HTERT RPE-1 (cell line): Measurements from ENCODE around the gene CCNC.

Source experiments
- in situ Hi-C: fragments of 300-500 bp; cut with MboI; formaldehyde crosslinking; loops from 4 replicates; pipeline ENCODE4 v1.14.3; 2020; ENCODE audit warnings: low sequenced_read_pairs

Gene CCNC, protein sequence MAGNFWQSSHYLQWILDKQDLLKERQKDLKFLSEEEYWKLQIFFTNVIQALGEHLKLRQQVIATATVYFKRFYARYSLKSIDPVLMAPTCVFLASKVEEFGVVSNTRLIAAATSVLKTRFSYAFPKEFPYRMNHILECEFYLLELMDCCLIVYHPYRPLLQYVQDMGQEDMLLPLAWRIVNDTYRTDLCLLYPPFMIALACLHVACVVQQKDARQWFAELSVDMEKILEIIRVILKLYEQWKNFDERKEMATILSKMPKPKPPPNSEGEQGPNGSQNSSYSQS

DNA sequence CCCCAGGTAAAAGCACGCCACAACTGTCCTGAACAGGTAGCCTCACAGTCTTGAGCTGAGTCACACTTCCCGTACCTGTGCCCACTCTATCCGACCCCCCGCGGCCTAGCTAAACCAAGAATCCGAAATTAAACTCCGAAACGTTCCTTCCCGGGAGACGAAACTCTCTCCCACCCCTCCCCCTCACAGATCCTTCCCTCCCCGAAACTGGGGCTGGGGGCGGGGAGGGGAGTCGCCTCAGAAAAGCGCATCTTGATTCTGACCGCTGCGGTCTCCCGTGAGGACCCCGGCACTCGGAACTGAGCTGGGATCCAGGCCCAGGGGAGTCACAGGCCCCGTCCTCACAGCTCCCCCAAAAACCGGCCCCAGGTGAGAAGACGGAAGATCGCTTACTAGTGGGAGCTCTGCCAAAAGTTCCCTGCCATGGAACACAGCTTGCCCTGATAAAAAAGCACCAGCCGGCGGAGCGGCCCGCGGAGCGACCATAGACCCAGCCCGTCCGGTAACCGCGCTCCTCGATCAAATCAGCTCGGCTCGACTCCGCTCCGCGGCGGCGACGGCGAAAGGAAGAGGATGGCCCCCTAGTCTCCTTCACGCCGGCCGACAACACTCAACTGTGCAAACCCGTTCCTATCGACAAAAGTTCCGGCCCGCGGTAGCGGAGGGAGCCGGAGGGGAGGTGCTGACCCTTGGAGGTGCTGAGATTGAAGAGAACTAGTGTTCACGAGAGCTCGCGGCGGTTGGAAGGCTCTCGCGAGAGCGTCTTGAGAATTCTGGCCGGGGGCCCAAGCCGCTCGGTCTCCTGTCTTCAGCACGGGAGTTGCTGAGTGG, at the start of gene CCNC:
Gene CCNC (minus strand): TSS at position 558 of the 831 bp plus-strand sequence. CDS start 133 bp downstream, at position 425.
- in situ Hi-C loops, result no loop called here

DNA sequence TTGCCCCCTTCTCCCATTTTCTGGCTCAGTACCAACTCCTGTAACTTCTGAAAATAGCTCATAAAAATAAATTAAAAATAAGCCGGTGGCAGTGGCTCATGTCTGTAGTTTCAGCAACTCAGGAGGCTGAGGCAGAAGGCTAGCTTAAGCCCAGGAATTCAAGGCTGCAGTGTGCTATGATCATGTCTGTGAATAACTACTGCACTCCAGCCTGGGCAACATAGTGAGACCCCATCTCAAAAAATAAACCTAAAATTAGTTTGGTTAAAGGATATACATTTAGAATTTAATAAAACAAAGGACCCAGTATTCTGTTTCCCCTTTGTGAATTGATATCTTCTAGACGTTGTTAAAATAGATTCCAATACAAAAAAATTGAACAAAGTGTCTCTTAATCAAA, 48.7 kb upstream of the CCNC start:
- in situ Hi-C loops, result no loop called here

DNA sequence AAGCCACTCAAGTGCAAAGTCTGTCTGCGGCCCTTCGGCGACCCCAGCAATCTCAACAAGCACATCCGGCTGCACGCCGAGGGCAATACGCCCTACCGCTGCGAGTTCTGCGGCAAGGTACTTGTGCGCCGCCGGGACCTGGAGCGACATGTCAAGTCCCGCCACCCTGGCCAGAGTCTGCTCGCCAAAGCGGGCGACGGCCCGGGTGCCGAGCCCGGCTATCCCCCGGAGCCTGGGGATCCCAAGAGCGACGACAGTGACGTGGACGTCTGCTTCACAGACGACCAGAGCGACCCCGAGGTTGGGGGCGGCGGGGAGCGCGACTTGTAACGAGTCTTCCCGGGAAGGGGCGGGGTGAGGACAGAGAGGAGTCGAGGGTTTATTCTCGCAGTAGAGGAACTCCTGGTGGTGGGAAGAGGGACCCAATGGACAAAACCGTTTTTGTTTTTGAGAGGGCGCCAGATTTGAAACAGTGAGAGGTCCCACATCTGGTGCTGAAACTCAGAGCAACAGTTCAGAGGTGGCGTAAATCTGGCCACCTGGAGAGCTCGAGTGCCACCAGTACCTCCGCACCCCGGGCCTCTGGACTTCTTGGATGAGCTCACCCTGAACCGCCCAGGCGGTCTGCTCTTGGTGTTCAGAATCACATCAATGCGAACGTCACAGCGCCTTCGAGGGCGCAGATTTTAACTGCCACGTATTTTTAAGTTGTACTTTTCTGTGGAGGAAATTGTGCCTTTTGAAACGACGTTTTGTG, 46.1 kb upstream of the CCNC start:
- in situ Hi-C loops, result no loop called here

DNA sequence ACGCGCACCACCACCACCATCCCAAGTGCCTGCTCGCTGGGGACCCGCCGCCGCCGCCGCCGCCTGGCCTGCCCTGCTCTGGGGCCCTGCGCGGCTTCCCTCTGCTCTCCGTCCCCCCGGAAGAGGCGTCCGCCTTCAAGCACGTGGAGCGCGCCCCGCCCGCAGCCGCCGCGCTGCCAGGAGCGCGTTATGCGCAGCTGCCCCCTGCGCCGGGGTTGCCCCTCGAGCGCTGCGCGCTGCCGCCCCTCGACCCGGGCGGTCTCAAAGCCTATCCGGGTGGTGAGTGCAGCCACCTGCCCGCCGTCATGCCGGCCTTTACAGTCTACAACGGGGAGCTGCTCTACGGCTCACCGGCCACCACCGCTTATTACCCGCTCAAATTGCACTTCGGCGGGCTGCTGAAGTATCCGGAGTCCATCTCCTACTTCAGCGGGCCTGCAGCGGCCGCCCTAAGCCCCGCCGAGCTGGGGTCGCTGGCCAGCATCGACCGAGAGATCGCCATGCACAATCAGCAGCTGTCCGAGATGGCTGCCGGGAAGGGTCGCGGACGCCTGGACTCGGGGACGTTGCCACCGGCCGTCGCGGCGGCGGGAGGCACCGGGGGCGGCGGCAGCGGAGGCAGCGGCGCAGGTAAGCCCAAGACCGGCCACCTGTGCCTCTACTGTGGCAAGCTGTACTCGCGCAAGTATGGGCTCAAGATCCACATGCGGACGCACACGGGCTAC, 45.4 kb upstream of the CCNC start:
- in situ Hi-C loops, result no loop called here

DNA sequence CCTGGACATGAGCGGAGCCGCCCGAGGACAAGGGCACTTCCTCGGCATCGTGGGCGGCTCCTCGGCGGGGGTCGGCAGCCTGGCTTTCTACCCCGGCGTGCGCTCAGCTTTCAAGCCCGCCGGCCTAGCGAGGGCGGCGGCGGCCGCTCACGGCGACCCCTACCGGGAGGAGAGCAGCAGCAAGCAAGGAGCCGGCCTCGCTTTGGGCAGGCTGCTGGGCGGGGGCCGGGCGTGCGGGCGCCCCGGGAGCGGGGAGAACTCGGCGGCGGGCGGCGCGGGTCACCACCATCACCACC, 44.9 kb upstream of the CCNC start:
- in situ Hi-C loops, result no loop called here

DNA sequence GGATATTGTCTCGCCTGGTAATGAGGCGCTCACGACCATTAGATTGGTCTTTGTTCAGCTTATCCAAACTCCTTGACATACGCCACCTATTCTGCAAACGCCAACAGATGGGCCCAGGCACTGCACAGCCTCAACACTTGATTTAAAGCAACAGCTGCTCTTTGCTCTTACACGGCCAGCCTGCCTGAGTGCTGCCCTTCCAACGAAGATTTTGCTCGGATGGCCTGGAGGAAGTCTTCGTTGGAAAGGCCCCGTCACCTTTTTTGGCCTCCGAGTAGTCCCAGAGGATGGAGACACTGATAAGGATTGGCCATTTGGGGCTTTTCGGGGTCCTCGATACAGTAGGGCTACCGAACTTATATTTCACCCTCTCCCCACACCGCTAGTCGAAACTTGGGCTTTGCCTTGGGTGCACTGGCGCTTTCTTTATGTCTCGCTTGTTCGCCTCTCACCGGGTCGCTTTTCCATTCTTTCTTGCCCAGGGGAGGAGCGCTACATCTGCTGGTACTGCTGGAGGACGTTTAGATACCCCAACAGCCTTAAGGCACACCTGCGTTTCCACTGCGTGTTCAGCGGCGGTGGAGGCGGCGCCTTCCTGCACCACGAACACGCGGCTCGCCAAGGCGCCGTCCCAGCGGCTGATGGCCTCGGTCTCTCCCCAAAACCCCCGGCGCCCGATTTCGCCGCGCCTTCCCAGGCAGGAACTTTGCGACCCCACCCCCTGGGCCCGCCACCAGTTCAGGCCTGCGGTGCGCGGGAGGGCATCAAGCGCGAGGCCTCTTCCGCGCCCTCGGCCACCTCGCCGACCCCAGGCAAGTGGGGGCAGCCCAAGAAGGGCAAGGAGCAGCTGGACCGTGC, 44.3 kb upstream of the CCNC start:
- in situ Hi-C loops, result no loop called here

DNA sequence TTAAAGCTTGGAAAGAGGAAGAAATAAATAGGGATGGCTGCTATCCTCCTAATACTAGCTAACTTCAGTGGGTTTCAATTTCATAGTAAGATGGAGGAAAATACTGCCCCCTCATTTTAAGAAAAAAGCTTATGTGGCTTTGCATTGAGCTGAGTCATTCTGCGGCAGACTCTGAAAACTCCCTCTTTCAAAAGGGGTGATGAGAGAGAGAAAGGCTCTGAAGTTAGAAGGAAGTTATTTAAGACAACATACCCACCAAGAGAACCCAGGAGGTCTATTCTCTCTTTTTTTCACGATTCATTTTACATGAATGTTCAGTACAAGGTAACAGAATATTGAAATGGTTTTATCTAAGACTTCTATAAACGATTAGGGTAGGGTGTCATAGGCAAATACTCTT, 42.7 kb upstream of the CCNC start:
- in situ Hi-C loops, result no loop called here

DNA sequence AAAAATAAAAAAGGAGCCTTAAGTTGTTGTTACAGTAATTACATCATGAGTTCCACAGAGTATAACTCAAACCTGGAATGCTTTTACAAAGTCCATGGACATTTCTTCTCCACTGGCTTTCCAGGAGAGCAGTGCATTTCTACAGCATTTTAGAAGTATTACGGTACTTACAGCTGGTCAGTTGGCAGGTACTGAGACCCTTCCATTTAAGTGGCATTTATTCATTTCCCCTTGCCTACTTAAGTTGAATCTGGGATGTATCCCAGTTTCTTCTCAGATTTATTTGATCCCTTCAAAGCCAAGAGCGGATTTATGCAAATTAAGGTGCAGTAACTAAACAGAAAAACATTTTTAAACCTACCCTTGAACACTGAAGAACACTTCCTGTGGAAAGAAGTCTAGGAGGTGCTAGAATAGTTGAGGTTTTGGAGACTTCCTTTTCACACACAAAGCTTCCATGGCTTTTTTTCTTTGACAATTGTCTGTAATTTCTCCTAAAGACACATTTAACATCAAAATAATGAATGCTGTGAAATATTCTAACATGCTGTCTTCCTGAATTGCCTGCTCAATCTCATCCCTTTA, 41.5 kb upstream of the CCNC start:
- in situ Hi-C loops, result no loop called here

DNA sequence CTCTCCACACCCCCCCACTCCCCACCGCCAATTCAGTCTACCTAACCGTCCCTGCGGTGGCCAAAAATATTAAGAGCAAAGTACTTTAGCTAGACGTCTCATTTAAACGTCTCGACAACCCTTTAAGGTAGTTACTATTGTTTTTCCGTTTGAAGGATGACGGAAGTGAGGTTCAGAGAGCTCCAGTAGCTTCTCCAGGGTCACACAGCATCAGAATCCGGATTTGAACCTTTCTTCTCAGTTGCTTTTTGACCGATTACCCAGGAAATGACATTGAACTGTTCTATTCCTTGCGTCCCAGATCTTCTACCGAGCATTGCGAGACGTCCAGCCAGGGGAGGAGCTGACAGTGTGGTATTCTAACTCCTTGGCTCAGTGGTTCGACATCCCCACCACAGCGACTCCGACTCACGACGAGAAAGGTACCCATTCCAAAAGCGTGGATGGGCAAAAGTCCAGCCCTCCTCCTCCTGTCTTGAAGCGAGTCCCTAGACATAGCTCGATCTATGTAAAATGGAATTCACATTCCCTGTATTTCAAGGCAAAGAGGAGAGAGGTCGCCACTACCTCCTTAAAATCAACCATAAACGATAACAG, 40.5 kb upstream of the CCNC start:
- in situ Hi-C loops, result no loop called here

DNA sequence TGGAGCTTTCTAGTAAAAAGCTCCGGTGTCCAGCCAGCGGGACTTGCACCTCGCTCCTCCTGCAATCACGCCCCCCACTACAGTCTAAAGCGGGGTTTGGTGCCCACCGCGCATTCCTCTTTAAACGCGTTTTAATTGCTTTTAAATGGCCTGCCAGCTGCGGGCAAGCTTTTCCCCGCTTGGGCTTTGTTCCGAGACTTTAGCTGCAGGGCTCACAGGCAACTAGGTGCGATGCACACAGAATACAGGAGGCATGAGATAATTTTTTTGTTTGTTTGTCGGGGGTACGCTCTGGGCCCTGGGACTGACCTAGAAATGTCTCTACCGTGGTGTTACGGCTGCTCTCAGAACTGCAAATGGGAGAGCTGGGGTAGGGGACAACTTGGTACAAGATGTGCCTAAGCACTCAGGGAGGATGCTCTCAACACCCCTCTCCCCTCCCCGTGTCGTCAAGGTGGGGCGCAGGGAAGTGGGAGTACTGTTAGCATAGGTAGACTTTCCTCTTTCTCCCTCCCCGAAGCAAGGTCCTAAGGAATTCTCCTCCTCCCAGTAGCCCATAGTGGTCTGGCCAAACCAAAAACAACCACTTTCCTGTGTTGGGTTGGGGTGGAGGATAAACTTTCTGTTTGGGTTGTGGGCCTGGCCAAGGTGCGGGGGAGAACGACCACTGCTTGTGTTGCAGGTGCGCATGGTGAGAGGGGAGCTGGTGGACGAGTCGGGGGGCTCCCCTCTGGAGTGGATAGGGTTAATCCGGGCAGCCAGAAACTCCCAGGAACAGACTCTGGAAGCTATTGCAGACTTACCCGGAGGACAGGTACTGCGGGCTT, 39.8 kb upstream of the CCNC start:
- in situ Hi-C loops, result no loop called here

DNA sequence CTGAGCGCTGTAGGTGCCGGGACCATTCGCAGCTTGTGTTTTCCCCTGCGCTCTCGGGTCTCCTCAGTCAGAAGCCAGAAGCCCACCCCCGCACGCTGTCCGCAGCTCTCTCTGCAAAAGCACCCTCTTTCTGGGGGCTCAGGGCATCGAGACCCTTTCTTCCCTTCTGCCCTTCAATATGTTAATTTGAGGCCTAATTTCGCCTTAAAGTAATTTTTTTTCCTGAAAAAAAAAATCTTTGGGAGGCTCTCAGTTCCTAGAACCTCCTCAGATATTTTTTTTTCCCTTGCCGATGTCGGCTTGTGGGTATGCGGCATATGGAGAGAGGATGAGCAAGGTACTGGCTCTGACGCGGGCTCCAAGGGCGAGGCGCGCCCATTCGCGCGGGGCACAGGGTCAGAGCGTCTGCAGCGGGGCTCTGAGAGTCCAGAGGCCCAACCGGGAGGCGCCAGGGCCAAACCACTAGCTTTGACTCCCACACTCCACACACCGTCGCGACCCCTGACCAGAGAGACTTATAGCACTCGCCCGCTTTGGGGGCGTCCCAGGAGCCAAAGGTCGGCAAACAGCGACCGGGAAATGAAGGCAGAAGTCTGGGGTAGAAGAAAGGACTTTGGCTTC, 39.1 kb upstream of the CCNC start:
- in situ Hi-C loops, result no loop called here

DNA sequence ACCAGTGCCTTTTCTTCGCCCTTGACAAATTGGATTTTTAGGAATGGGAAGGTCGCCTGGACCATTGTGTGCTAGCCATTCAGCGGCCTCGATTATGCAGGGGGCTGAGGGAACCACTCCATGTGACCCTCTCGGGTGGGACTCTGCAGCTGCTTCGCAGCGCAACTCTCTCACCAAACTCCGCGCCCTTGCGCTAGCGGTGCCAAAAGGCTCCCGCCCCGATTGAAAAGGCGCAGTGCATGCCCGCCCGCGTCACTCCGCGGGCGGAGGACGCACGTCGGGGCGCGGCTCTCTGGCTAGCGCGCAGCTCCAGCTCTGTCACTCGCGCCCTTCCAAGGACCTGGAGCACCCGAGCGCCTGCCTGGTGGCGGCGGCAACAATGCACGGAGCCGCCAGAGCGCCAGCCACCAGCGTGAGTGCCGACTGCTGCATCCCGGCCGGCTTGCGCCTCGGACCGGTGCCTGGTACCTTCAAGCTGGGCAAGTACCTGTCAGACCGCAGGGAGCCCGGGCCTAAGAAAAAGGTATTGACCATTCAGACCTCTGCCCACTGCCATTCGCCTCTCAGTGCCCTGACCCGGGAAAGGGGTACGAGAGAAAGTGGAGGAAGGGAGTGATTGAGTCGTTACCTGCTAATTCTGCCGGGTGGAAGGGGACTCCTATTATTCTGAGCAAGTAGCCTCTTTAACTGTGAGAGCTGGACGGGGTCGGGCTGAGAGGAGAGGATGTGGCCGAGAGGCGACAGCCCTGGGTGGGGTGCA, 38.4 kb upstream of the CCNC start, which contains the start of gene PRDM13:
Gene PRDM13 (plus strand): TSS at position 178 of the 760 bp plus-strand sequence. CDS start 202 bp downstream, at position 380.
- in situ Hi-C loops, result no loop called here

DNA sequence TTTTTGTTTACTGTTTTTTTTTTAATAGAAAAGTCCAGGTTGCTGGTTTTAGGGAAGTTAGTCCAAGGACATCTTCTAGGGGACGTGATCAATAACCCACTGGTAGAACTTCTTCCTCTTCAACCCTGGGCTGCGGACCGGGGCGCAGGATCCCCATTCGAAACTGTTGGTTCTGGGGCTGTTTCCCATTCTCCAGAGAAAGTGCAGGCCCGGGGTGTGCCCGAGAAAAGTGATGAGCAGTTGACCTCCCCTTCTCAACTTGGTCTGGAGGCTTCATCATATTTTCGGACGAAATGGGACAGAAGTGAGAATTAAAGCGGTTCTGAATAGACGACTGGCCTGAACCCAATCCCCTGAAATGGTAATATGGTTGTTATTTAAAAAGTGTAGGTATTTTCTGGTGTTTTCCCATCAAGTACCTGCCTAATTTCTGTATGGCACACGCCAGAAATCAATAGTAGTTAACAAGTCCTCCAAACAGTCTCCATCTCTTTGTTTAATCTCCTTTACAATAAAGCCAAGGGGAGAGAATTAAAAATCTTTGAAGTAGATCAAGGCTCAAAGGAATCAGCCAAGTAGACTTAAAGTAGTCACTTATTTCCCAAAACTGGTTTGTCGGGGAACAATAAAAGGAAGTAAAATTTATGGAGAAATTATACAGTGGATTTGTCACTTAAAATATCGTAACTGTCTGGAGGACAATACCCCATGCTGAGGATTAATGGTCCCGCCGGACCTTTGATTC, 37.6 kb upstream of the CCNC start:
- in situ Hi-C loops, result no loop called here

DNA sequence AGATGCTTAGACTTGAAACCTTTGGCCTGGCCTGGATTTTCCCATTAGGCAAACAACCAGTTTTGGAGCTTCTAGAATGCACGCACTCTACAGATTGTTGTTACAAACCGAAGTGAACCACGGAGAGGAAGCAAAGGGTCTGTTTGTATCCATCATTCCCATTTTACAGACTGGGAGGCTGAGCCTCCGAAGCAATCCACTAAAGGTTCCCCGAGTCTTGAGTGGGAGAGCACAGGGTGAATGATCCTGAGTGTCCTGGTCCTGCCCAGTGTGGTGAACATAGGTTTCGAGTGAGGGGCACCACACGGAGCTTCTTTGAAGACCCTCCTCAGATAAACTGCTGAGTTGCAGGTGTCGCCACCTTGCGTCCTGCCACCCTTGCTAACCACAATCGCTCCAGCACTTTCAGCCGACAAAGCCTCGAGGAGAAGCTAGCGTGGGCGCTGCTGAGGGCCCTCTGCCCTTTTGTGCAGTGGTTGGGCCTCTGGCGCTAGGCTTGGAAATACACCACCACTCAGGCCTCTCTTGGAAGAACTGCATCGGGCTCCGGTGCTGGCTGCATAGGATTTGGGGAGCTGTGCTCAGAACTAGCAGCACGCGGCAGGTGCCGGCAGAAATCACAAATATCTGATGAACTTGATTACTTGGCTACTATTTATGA, 36.7 kb upstream of the CCNC start:
- in situ Hi-C loops, result no loop called here

DNA sequence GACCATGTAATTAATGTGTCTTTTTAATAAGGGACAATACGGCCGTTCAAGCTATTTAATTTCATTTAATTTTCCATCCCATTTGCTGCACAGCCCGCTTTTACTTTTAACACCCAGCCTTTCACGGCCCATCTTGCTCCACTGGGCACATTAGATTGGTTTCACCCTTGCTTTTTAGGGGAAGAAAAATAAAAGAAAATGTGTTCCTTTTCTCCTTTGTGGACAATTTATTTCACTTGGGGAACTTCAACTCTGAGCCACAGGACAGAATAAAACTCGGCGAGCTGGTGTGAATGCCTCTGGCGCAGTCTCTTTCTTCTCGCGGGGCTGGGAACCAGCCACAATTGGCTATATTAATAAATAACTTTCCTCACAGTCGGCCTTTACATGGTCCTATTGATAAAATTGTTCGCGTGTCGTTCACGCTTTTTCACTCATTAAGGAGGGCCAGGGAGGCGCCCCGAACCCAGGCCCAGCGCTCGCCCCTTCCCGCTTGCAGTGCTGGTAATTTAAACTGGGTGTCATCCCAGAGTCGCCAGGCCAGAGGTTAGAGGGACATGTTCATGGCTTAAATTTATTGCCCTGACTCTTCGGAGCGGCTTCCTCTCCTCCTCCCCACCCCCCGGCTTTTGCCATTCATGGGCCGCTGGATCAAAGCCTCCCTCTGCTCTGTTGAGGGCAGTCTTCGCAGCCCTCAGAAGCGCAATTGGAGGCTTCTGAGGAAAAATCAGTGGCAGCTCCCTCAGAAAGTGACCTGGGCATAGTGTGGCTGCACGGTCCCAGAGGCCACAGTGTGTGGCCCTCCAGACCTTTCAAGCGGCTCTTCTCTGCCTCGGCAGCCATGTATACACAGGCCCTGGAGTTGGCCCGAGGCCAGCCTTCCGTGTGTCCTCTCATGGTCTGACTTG, 36.0 kb upstream of the CCNC start:
- in situ Hi-C loops, result no loop called here
